K562 (cell line): ENCODE measurements around the gene MICOS13. TPM values are rescaled to one million over a fixed set of nuclear protein-coding genes. Genes with fewer than 3 reads are reported as not detected.

Experiments used
- ATF7 ChIP-seq: fragments of 450-650 bp; IDR thresholded peaks from 2 replicates; pipeline ENCODE4 v1.7.1; 2014; ENCODE audit warnings: mild to moderate bottlenecking, moderate library complexity
- CBX3 ChIP-seq, 2 experiments: IDR thresholded peaks; 1 replicate in 1 of 2; 2 replicates in 1 of 2; pipeline ENCODE4 v1.6.1; 2012; ENCODE audit warnings: inconsistent platforms in 2 of 2, low read length in 2 of 2, borderline replicate concordance in 1 of 2, control low read depth in 1 of 2
- E2F8 ChIP-seq: fragments of 450-650 bp; IDR thresholded peaks from 2 replicates; pipeline ENCODE4 v1.7.1; 2018; ENCODE audit warnings: mild to moderate bottlenecking, low read depth; ENCODE audit not compliant: partially characterized antibody
- ERF ChIP-seq: fragments of 450-650 bp; formaldehyde crosslinking; IDR thresholded peaks from 2 replicates; pipeline ENCODE4 v1.4.0; 2020; ENCODE audit warnings: mild to moderate bottlenecking, mixed read lengths
- HDAC1 ChIP-seq, 2 experiments: fragments of 450-650 bp; IDR thresholded peaks; 2 replicates each; pipeline ENCODE4 v1.6.1; 2016 to 2017; ENCODE audit warnings: inconsistent platforms in 1 of 2, mild to moderate bottlenecking in 1 of 2, moderate library complexity in 1 of 2
- HNRNPL ChIP-seq: fragments of 200-400 bp; formaldehyde crosslinking; IDR thresholded peaks from 2 replicates; pipeline ENCODE4 v1.6.1; 2017; ENCODE audit warnings: low read depth, mild to moderate bottlenecking, low read length
- JUND ChIP-seq, 2 experiments: IDR thresholded peaks; 2 replicates in 1 of 2; 3 replicates in 1 of 2; pipeline ENCODE4 v1.6.1; 2011; ENCODE audit warnings: borderline replicate concordance in 2 of 2, low read depth in 2 of 2, low read length in 2 of 2, improper control_type of control experiment in 1 of 2, missing biosample characterization in 1 of 2, missing genetic modification characterization in 1 of 2, missing genetic modification reagents in 1 of 2
- MTA3 ChIP-seq: fragments of 450-650 bp; formaldehyde crosslinking; IDR thresholded peaks from 2 replicates; pipeline ENCODE4 v1.6.1; 2017; ENCODE audit warnings: mild to moderate bottlenecking, borderline replicate concordance
- NBN ChIP-seq: fragments of 450-650 bp; IDR thresholded peaks from 2 replicates; pipeline ENCODE4 v1.6.1; 2016; ENCODE audit warnings: low read depth, mild to moderate bottlenecking
- PHB ChIP-seq: fragments of 250-450 bp; sonication (Bioruptor Pico); IDR thresholded peaks from 2 replicates; pipeline ENCODE4 v1.5.0; 2021
- PRDM10 ChIP-seq: fragments of 450-650 bp; IDR thresholded peaks from 2 replicates; pipeline ENCODE4 v1.6.1; 2018; ENCODE audit not compliant: partially characterized antibody
- RAD21 ChIP-seq, 2 experiments: fragments of 250-450 bp in 1 of 2; fragments of 450-650 bp in 1 of 2; sonication (Bioruptor Pico) in 1 of 2; formaldehyde crosslinking in 1 of 2; IDR thresholded peaks in 1 of 2; conservative IDR thresholded peaks in 1 of 2; 2 replicates each; pipeline versions ENCODE4 v1.4.0 to v1.8.0; 2020 to 2022; ENCODE audit warnings: mild to moderate bottlenecking in 2 of 2, moderate library complexity in 1 of 2
- RBM22 ChIP-seq: fragments of 200-400 bp; formaldehyde crosslinking; IDR thresholded peaks from 2 replicates; pipeline ENCODE4 v1.6.1; 2018; ENCODE audit warnings: low read length, low read depth; ENCODE audit not compliant: poor library complexity, severe bottlenecking
- SAP30 ChIP-seq: fragments of 200-600 bp; sonication (generic); IDR thresholded peaks from 2 replicates; pipeline ENCODE4 v1.6.1; 2012; ENCODE audit warnings: borderline replicate concordance, low read depth, mild to moderate bottlenecking, moderate library complexity, low read length, control low read depth, inconsistent platforms; ENCODE audit not compliant: insufficient read depth, poor library complexity, severe bottlenecking
- SP1 ChIP-seq: sonication (generic); formaldehyde crosslinking; IDR thresholded peaks from 2 replicates; pipeline ENCODE4 v1.8.1; 2022; ENCODE audit warnings: mild to moderate bottlenecking, missing genetic modification reagents
- ZNF584 ChIP-seq: fragments of 200-800 bp; sonication (Bioruptor generic); IDR thresholded peaks from 2 replicates; pipeline ENCODE4 v1.6.1; 2016; ENCODE audit warnings: low read depth, mild to moderate bottlenecking, missing genetic modification characterization, missing compliant biosample characterization
- polyA plus RNA-seq, 8 experiments: library from polyadenylated mRNA; depleted of rRNA in 4 of 8; stranded (reverse) in 5 of 8; unstranded in 3 of 8; fragments of >200 nt; fragmentation: Nextera tagmentation in 2 of 8; fragmentation: Illumina TruSeq in 1 of 8; extraction: Ambion mirVana in 2 of 8; extraction: Trizol in 1 of 8; gene quantifications; 2 replicates each; pipeline versions ENCODE4 v1.2.1 to v1.2.3, GENCODE V29; 2011 to 2014; ENCODE audit warnings: inconsistent platforms in 1 of 8, missing spikeins in 1 of 8
- total RNA-seq, 7 experiments: library from RNA; depleted of rRNA in 6 of 7; stranded (reverse); fragments of >200 nt in 6 of 7; fragmentation: Illumina TruSeq in 2 of 7; extraction: Trizol in 2 of 7; gene quantifications; 2 replicates each; pipeline versions ENCODE4 v1.2.1 to v1.2.3, GENCODE V29; 2011 to 2021; ENCODE audit warnings: low replicate concordance in 1 of 7
- TF ChIP-seq, protein P1 (sequence below), 2 experiments: fragments of 450-650 bp; conservative IDR thresholded peaks; 2 replicates each; pipeline ENCODE4 v1.6.1; 2017; ENCODE audit warnings: mild to moderate bottlenecking in 2 of 2, moderate library complexity in 2 of 2

Gene MICOS13
- total and polyA plus RNA-seq, 9 of the 15 experiments (the other 6 are each of a cell fraction or from before 2014, with no cell fraction given) = 15.5 to 220 (median 49.4) TPM

GRCh38 chr19:5686647-5687359 lies 6.5 kb upstream of the MICOS13 start (continued):
- TF ChIP-seq HNRNPL = no peak
- peak; percentile 85 for TF ChIP-seq SP1
- 0 out of 2 replicates have a peak, but pooled peaks have one; percentile 45 for TF ChIP-seq MTA3
- peak; percentile 36; the same call in 1 of the 2 replicates for TF ChIP-seq NBN
- peak; percentile 84 for TF ChIP-seq SAP30
- 0 out of 2 replicates have a peak, but pooled peaks have one; percentile 42 for TF ChIP-seq ERF (CRISPR knock-in tag)
- peak; percentile 89 for TF ChIP-seq PRDM10
- 0 out of 2 replicates have a peak, but pooled peaks have one; percentile 24 for TF ChIP-seq JUND (IDR thresholded peaks at IDR 0.05; ENCODE audit: borderline replicate concordance, low read depth, low read length)
- TF ChIP-seq JUND (tag; IDR thresholded peaks at IDR 0.05; ENCODE audit: borderline replicate concordance, low read depth, low read length) = peak; percentile 19; the same call in 1 of the 3 replicates
- TF ChIP-seq RAD21 (CRISPR knock-in tag; conservative IDR thresholded peaks at IDR 0.05 in 1 of 2, IDR thresholded peaks at IDR 0.05 in 1 of 2) = peak in 1 of 2 experiments; percentile 66; a peak in 3 of 4 replicates
- TF ChIP-seq CBX3 (IDR thresholded peaks at IDR 0.05; ENCODE audit: borderline replicate concordance in 1 of 2, low read length in 2 of 2) = peak in 1 of 2 experiments; percentile 45; a peak in 1 of 3 replicates
- no peak for TF ChIP-seq PHB (CRISPR knock-in tag)
- TF ChIP-seq E2F8 = no peak
- TF ChIP-seq ATF7 = peak; percentile 57; the same call in 1 of the 2 replicates
- TF ChIP-seq HDAC1 (IDR thresholded peaks at IDR 0.05) = peak in 1 of 2 experiments; percentile 84; a peak in 2 of 4 replicates
- TF ChIP-seq, protein P1, sequence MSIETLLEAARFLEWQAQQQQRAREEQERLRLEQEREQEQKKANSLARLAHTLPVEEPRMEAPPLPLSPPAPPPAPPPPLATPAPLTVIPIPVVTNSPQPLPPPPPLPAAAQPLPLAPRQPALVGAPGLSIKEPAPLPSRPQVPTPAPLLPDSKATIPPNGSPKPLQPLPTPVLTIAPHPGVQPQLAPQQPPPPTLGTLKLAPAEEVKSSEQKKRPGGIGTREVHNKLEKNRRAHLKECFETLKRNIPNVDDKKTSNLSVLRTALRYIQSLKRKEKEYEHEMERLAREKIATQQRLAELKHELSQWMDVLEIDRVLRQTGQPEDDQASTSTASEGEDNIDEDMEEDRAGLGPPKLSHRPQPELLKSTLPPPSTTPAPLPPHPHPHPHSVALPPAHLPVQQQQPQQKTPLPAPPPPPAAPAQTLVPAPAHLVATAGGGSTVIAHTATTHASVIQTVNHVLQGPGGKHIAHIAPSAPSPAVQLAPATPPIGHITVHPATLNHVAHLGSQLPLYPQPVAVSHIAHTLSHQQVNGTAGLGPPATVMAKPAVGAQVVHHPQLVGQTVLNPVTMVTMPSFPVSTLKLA (conservative IDR thresholded peaks at IDR 0.05) = peak; percentile 86 to 95
- TF ChIP-seq RBM22 = no peak
- TF ChIP-seq ZNF584 (CRISPR knock-in tag) = no peak
